ENCODE results near the gene EXTL1. TPM values are rescaled to one million over a fixed set of nuclear protein-coding genes. Genes with fewer than 3 reads are reported as not detected.

Gene EXTL1
- polyA plus RNA-seq, 1 donor: 0.82 TPM

DNA sequence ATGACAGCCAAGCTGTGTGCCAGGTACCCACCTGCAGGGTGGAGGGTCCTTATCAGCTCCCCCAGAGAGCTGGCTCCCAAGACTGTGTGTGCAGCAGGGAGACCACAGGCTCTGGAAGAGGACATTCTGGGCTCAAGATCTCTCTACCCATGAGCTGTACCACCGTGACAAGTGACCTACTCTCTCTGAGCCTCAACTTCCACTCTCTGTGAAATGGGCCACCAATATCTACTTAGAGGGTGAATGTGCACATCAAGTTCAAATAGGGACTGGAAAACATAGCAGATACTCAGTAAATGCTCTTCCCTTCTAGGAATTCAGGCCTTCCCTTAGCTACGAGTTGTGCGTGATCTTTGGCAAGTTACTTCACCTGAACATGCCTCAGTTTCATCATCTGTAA lies 22.8 kb downstream of the EXTL1 start:
- Histone ChIP-seq H3K27ac (ENCODE audit: low read length) (no peak overlapping the region), H3K36me3 (ENCODE audit: control insufficient read depth, insufficient read depth, low read length) (peaks cover 32% of the 10 kb centered on the region), H3K9me3 (ENCODE audit: control insufficient read depth, low read depth, low read length) (no peaks in the 10 kb centered on the region), H3K4me3 (ENCODE audit: low read length) (peak overlapping the region; percentile 62), H3K27me3 (ENCODE audit: control insufficient read depth, insufficient read depth, low read length) (peaks cover 23% of the 10 kb centered on the region), H3K4me1 (ENCODE audit: control insufficient read depth, insufficient read depth, low read length) (peaks cover 16% of the 10 kb centered on the region)
- WGBS (ENCODE audit: insufficient coverage, low lambda C conversion rate): no CpG with 5 or more reads among the region's 3 CpGs
- no peak for DNase-seq

- WGBS (ENCODE audit: insufficient coverage, low lambda C conversion rate): no CpG with 5 or more reads among the region's 29 CpGs
- Histone ChIP-seq H3K9me3 (ENCODE audit: control insufficient read depth, low read depth, low read length) (no peaks in the 10 kb centered on the region), H3K27me3 (ENCODE audit: control insufficient read depth, insufficient read depth, low read length) (peaks cover 23% of the 10 kb centered on the region), H3K36me3 (ENCODE audit: control insufficient read depth, insufficient read depth, low read length) (peaks cover 26% of the 10 kb centered on the region), H3K27ac (ENCODE audit: low read length) (peak overlapping the region; percentile 93), H3K4me1 (ENCODE audit: control insufficient read depth, insufficient read depth, low read length) (peaks cover 22% of the 10 kb centered on the region), H3K4me3 (ENCODE audit: low read length) (peak overlapping the region; percentile 62)
- DNase-seq: peak; percentile 76 to 91
These were observed 23.6 kb downstream of the EXTL1 start for GRCh38 chr1:26044971-26045721.

DNA sequence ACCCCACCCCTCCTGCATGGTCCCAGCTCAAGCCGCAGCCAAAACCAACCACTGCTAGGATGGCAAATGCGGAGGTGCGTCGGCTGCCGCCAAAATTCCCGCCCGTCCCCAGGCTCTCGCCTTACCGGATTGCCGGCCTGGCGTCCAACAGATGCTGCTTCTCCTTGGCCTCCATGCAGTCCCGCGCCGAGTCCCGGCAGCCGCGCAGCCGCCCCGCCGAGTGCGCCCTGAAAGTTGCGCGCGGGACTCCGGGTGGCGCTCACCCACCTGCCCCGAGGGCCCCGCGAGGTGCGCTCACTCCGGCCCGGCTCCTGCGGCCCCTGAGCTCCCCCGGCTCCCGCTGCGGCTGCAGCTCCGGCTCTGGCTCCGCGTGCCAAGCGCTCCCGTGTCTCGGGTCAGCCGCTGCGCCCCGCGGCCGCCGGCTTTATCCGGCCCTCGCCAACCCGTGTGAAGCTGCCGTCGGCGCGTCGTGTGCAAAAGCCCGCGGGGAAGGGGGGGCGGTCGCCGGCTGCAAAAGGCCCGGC lies 24.2 kb downstream of the EXTL1 start, which contains the start of gene SLC30A2:
SLC30A2 (minus strand) TSS at position 397 of the 524 bp plus-strand sequence; CDS start at position 175, 222 bp downstream.
- peak in 1 of 2 donors; percentile 75 for DNase-seq
- peak within 1 kb of the TSS; percentile 93 for H3K27ac ChIP-seq (ENCODE audit: low read length)
- H3K4me3 ChIP-seq (ENCODE audit: low read length): peak within 1 kb of the TSS; percentile 62
- H3K36me3 ChIP-seq (ENCODE audit: control insufficient read depth, insufficient read depth, low read length): peaks cover 23% of the 10 kb centered on the region
- H3K9me3 ChIP-seq (ENCODE audit: control insufficient read depth, low read depth, low read length): no peaks in the 10 kb centered on the region
- H3K4me1 ChIP-seq (ENCODE audit: control insufficient read depth, insufficient read depth, low read length): peaks cover 25% of the 10 kb centered on the region
- H3K27me3 ChIP-seq (ENCODE audit: control insufficient read depth, insufficient read depth, low read length): peaks cover 23% of the 10 kb centered on the region
- WGBS (ENCODE audit: insufficient coverage, low lambda C conversion rate): no CpG with 5 or more reads among the region's 62 CpGs

- Histone ChIP-seq H3K27ac (ENCODE audit: low read length) (peak overlapping the region; percentile 93), H3K4me3 (ENCODE audit: low read length) (peak overlapping the region; percentile 62), H3K27me3 (ENCODE audit: control insufficient read depth, insufficient read depth, low read length) (peaks cover 23% of the 10 kb centered on the region), H3K4me1 (ENCODE audit: control insufficient read depth, insufficient read depth, low read length) (peaks cover 25% of the 10 kb centered on the region), H3K9me3 (ENCODE audit: control insufficient read depth, low read depth, low read length) (no peaks in the 10 kb centered on the region), H3K36me3 (ENCODE audit: control insufficient read depth, insufficient read depth, low read length) (peaks cover 23% of the 10 kb centered on the region)
- no CpG with 5 or more reads among the region's 57 CpGs for WGBS (ENCODE audit: insufficient coverage, low lambda C conversion rate)
- peak in 1 of 2 donors; percentile 74 for DNase-seq
These were observed 24.9 kb downstream of the EXTL1 start for GRCh38 chr1:26046246-26047095.

- Histone ChIP-seq H3K27ac (ENCODE audit: low read length) (peak overlapping the region; percentile 93), H3K27me3 (ENCODE audit: control insufficient read depth, insufficient read depth, low read length) (peaks cover 23% of the 10 kb centered on the region), H3K36me3 (ENCODE audit: control insufficient read depth, insufficient read depth, low read length) (peaks cover 18% of the 10 kb centered on the region), H3K4me1 (ENCODE audit: control insufficient read depth, insufficient read depth, low read length) (peaks cover 25% of the 10 kb centered on the region), H3K9me3 (ENCODE audit: control insufficient read depth, low read depth, low read length) (no peaks in the 10 kb centered on the region), H3K4me3 (ENCODE audit: low read length) (peak overlapping the region; percentile 62)
- no CpG with 5 or more reads among the region's 7 CpGs for WGBS (ENCODE audit: insufficient coverage, low lambda C conversion rate)
- DNase-seq: no peak
These were observed 25.8 kb downstream of the EXTL1 start for GRCh38 chr1:26047278-26047874.

- peak; percentile 92 to 95 for DNase-seq
- H3K9me3 ChIP-seq (ENCODE audit: control insufficient read depth, low read depth, low read length): no peaks in the 10 kb centered on the region
- H3K36me3 ChIP-seq (ENCODE audit: control insufficient read depth, insufficient read depth, low read length): no peaks in the 10 kb centered on the region
- H3K4me1 ChIP-seq (ENCODE audit: control insufficient read depth, insufficient read depth, low read length): peaks cover 27% of the 10 kb centered on the region
- peaks cover 20% of the 10 kb centered on the region for H3K27me3 ChIP-seq (ENCODE audit: control insufficient read depth, insufficient read depth, low read length)
- no CpG with 5 or more reads among the region's 10 CpGs for WGBS (ENCODE audit: insufficient coverage, low lambda C conversion rate)
- no peak overlapping the region for H3K4me3 ChIP-seq (ENCODE audit: low read length)
- H3K27ac ChIP-seq (ENCODE audit: low read length): peak overlapping the region; percentile 93
These were observed 28.1 kb downstream of the EXTL1 start for GRCh38 chr1:26049531-26050247.

GRCh38 chr1:26050248-26050640 lies 28.7 kb downstream of the EXTL1 start:
- Histone ChIP-seq H3K36me3 (ENCODE audit: control insufficient read depth, insufficient read depth, low read length) (no peaks in the 10 kb centered on the region), H3K27me3 (ENCODE audit: control insufficient read depth, insufficient read depth, low read length) (peaks cover 16% of the 10 kb centered on the region), H3K27ac (ENCODE audit: low read length) (peak overlapping the region; percentile 93), H3K4me1 (ENCODE audit: control insufficient read depth, insufficient read depth, low read length) (peaks cover 30% of the 10 kb centered on the region), H3K4me3 (ENCODE audit: low read length) (no peak overlapping the region), H3K9me3 (ENCODE audit: control insufficient read depth, low read depth, low read length) (no peaks in the 10 kb centered on the region)
- no peak for DNase-seq
- WGBS (ENCODE audit: insufficient coverage, low lambda C conversion rate): no CpG with 5 or more reads among the region's 6 CpGs

DNA sequence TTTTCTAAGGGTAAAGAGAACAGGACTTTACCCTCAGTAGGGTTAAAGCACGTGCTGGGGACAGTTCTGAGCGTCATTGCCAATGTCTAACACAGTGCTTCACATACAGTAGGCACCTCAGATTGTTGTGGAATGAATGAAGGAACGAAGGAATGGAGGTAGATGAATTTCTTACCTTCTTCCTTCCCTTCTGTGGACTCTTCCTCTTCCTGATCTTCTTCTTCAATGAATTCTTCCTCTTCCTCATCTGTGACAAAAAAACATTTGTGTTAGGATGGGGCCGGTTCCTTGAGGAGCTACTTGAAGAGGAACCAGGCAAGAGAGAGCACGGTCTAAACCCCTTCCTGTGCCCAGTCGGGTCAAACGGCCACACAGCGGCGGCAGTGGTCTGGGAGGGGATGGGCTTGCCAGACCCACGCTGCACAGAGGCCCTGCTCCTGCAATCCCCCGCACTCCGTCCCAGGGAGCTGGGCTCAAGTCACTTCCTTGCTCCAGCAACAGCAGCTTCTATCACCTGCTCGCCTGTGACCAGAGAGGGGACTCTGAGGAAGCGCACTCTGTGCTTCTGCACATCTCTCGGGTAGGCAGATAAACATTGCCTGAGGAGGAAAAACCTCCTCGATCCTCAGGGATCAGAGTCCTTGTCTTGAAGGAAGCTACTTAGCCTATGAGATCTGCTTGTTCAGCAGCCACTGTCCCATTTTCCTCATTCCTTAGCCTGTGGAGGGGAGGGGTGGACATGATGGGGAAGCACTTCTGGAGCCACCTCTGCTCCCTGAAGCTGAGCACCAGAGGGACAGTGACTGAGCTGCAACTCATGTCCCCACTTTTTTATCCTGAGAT lies 32.4 kb downstream of the EXTL1 start:
- Histone ChIP-seq H3K36me3 (ENCODE audit: control insufficient read depth, insufficient read depth, low read length) (no peaks in the 10 kb centered on the region), H3K9me3 (ENCODE audit: control insufficient read depth, low read depth, low read length) (no peaks in the 10 kb centered on the region), H3K4me3 (ENCODE audit: low read length) (peak overlapping the region; percentile 51), H3K27me3 (ENCODE audit: control insufficient read depth, insufficient read depth, low read length) (no peaks in the 10 kb centered on the region), H3K27ac (ENCODE audit: low read length) (peak overlapping the region; percentile 84), H3K4me1 (ENCODE audit: control insufficient read depth, insufficient read depth, low read length) (peaks cover 24% of the 10 kb centered on the region)
- WGBS (ENCODE audit: insufficient coverage, low lambda C conversion rate): 100% methylated on average over 1 of the region's 16 CpGs
- DNase-seq: peak; percentile 80 to 88

- Histone ChIP-seq H3K4me1 (ENCODE audit: control insufficient read depth, insufficient read depth, low read length) (peaks cover 15% of the 10 kb centered on the region), H3K27ac (ENCODE audit: low read length) (no peak overlapping the region), H3K9me3 (ENCODE audit: control insufficient read depth, low read depth, low read length) (no peaks in the 10 kb centered on the region), H3K27me3 (ENCODE audit: control insufficient read depth, insufficient read depth, low read length) (no peaks in the 10 kb centered on the region), H3K36me3 (ENCODE audit: control insufficient read depth, insufficient read depth, low read length) (no peaks in the 10 kb centered on the region), H3K4me3 (ENCODE audit: low read length) (no peak overlapping the region)
- no peak for DNase-seq
- 100% methylated on average over 1 of the region's 2 CpGs for WGBS (ENCODE audit: insufficient coverage, low lambda C conversion rate)
These were observed 33.5 kb downstream of the EXTL1 start for GRCh38 chr1:26055041-26055440.

Measured in large intestine (tissue), 3 donors.